ENCODE data around the gene SCGB3A1.

DNA sequence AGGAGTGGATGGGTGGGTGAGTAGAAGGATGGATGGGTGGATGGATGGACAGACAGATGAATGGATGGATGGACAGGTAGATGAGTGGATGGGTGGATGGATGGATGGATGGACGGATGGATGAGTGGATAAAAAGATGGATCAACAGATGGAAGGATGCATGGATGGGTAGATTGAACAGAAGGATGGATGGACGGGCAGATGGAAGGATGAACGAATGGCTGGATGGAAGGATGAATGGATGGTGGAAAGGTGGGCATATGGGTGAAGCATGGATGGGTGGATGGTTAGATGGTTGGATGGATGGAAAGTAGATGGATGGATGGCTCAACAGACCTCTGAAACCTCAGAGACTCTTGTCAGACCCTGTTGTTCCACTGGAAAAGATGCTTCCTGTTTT, 48.0 kb upstream of the SCGB3A1 start:
- TF ChIP-seq, protein P1, sequence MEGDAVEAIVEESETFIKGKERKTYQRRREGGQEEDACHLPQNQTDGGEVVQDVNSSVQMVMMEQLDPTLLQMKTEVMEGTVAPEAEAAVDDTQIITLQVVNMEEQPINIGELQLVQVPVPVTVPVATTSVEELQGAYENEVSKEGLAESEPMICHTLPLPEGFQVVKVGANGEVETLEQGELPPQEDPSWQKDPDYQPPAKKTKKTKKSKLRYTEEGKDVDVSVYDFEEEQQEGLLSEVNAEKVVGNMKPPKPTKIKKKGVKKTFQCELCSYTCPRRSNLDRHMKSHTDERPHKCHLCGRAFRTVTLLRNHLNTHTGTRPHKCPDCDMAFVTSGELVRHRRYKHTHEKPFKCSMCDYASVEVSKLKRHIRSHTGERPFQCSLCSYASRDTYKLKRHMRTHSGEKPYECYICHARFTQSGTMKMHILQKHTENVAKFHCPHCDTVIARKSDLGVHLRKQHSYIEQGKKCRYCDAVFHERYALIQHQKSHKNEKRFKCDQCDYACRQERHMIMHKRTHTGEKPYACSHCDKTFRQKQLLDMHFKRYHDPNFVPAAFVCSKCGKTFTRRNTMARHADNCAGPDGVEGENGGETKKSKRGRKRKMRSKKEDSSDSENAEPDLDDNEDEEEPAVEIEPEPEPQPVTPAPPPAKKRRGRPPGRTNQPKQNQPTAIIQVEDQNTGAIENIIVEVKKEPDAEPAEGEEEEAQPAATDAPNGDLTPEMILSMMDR (conservative IDR thresholded peaks at IDR 0.05; ENCODE audit: low read length): no peak
- TF ChIP-seq EZH2phosphoT487 (IDR thresholded peaks at IDR 0.05; ENCODE audit: borderline replicate concordance): no peak

Data from Loucy (cell line).